Measurements from ENCODE around the gene CLASP2.

DNA sequence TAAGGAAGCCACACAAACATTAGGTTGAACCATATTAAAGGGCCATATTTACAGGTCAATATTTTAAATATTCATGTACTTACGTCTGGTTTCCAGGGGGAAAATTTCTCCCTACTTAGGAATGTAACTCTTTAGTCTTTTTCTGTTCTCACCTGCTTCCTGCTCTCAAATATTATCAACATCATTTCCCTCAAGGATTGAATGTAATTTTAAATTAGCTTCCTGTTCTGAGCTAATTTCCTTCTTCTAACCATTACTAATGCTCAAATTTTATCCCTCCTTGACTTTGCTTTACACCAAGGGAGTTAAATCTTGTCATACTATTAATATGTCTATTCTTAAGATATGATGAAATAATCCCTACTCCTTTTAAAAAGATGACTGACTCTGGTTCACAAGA, 174.5 kb downstream of the CLASP2 start:
- no peak for TF ChIP-seq EZH2 (IDR thresholded peaks at IDR 0.05; ENCODE audit: insufficient read depth, poor library complexity, severe bottlenecking)
- TF ChIP-seq EZH2phosphoT487 (IDR thresholded peaks at IDR 0.05; ENCODE audit: insufficient read depth, low read depth), result no peak

Measured in GM23248 (cell line).